Dendritic cell treated with granulocyte-macrophage colony-stimulating factor and Interleukin-4, amounts not matched to agents 40 ng/mL and 50 ng/mL, for 4 days (primary cell): ENCODE results near the gene TSFM.

Source experiments
- H3K27ac Mint-ChIP-seq: one replicate; pipeline ENCODE4 v1.8.0; 2022; ENCODE audit warnings: mild to moderate bottlenecking, mixed read lengths
- H3K27me3 Mint-ChIP-seq: one replicate; pipeline ENCODE4 v1.8.0; 2022; ENCODE audit warnings: mild to moderate bottlenecking, mixed read lengths
- H3K36me3 Mint-ChIP-seq: one replicate; pipeline ENCODE4 v1.8.0; 2022; ENCODE audit warnings: low read depth, mixed read lengths
- H3K4me1 Mint-ChIP-seq: one replicate; pipeline ENCODE4 v1.8.0; 2022; ENCODE audit warnings: low read depth, mixed read lengths
- H3K4me3 Mint-ChIP-seq: one replicate; pipeline ENCODE4 v1.8.0; 2022; ENCODE audit warnings: mild to moderate bottlenecking, moderate library complexity, mixed read lengths
- H3K9me3 Mint-ChIP-seq: one replicate; pipeline ENCODE4 v1.8.0; 2022; ENCODE audit warnings: mixed read lengths
- intact Hi-C: fragments of 100-400 bp; cut with micrococcal nuclease; formaldehyde crosslinking; loops from one replicate; pipeline ENCODE4 v1.15.0; 2022

The TSFM gene

GRCh38 chr12:57763881-57764661 is 18.5 kb upstream of the TSFM start:
- Mint-ChIP-seq H3K36me3 (peaks cover 20% of the 10 kb centered on the region), H3K27ac (no peak overlapping the region), H3K27me3 (peaks cover 55% of the 10 kb centered on the region), H3K4me3 (no peak overlapping the region), H3K9me3 (no peaks in the 10 kb centered on the region), H3K4me1 (peaks cover 70% of the 10 kb centered on the region)
- intact Hi-C loops, result no loop called here

- Mint-ChIP-seq H3K4me1 (peaks cover 70% of the 10 kb centered on the region), H3K9me3 (no peaks in the 10 kb centered on the region), H3K36me3 (peaks cover 20% of the 10 kb centered on the region), H3K27ac (no peak overlapping the region), H3K4me3 (peak overlapping the region; percentile 76), H3K27me3 (peaks cover 55% of the 10 kb centered on the region)
- intact Hi-C loops, result no loop called here
Measured at GRCh38 chr12:57764662-57765002, 18.0 kb upstream of the TSFM start.

GRCh38 chr12:57765003-57765697 is 17.4 kb upstream of the TSFM start:
- Mint-ChIP-seq H3K4me1 (peaks cover 70% of the 10 kb centered on the region), H3K27me3 (peaks cover 55% of the 10 kb centered on the region), H3K36me3 (peaks cover 23% of the 10 kb centered on the region), H3K9me3 (no peaks in the 10 kb centered on the region), H3K27ac (peak overlapping the region; percentile 35), H3K4me3 (peak overlapping the region; percentile 76)
- intact Hi-C loops, result no loop called here

GRCh38 chr12:57765698-57766463 is 16.7 kb upstream of the TSFM start:
- Mint-ChIP-seq H3K27me3 (peaks cover 55% of the 10 kb centered on the region), H3K36me3 (peaks cover 30% of the 10 kb centered on the region), H3K9me3 (no peaks in the 10 kb centered on the region), H3K27ac (peak overlapping the region; percentile 35), H3K4me3 (peak overlapping the region; percentile 76), H3K4me1 (peaks cover 70% of the 10 kb centered on the region)
- intact Hi-C loops, result no loop called here

- Mint-ChIP-seq H3K4me1 (peaks cover 75% of the 10 kb centered on the region), H3K27ac (no peak within 1 kb of the TSS), H3K9me3 (no peaks in the 10 kb centered on the region), H3K36me3 (peaks cover 33% of the 10 kb centered on the region), H3K27me3 (peaks cover 55% of the 10 kb centered on the region), H3K4me3 (peak within 1 kb of the TSS; percentile 66)
- intact Hi-C loops, result no loop called here
Measured at GRCh38 chr12:57766464-57767304, 15.9 kb upstream of the TSFM start, which contains the start of gene CYP27B1. Gene CYP27B1, minus strand, starts transcription at chr12:57767078. Its CDS starts 37 bp downstream, at chr12:57767041.

- peaks cover 78% of the 10 kb centered on the region for H3K4me1 Mint-ChIP-seq
- H3K9me3 Mint-ChIP-seq, result no peaks in the 10 kb centered on the region
- no peak overlapping the region for H3K27ac Mint-ChIP-seq
- H3K4me3 Mint-ChIP-seq, result no peak overlapping the region
- H3K36me3 Mint-ChIP-seq, result peaks cover 38% of the 10 kb centered on the region
- intact Hi-C loops, result no loop called here
- peaks cover 55% of the 10 kb centered on the region for H3K27me3 Mint-ChIP-seq
Measured at GRCh38 chr12:57767305-57767698, 15.3 kb upstream of the TSFM start.

- Mint-ChIP-seq H3K36me3 (peaks cover 44% of the 10 kb centered on the region), H3K4me3 (no peak overlapping the region), H3K27me3 (peaks cover 54% of the 10 kb centered on the region), H3K27ac (no peak overlapping the region), H3K4me1 (peaks cover 80% of the 10 kb centered on the region), H3K9me3 (no peaks in the 10 kb centered on the region)
- intact Hi-C loops, result no loop called here
Measured at GRCh38 chr12:57767876-57768275, 14.7 kb upstream of the TSFM start.

GRCh38 chr12:57769594-57769993 is 13.0 kb upstream of the TSFM start:
- Mint-ChIP-seq H3K4me3 (no peak overlapping the region), H3K4me1 (peaks cover 83% of the 10 kb centered on the region), H3K27ac (no peak overlapping the region), H3K27me3 (peaks cover 37% of the 10 kb centered on the region), H3K9me3 (no peaks in the 10 kb centered on the region), H3K36me3 (peaks cover 47% of the 10 kb centered on the region)
- intact Hi-C loops, result no loop called here

- intact Hi-C loops, result no loop called here
- Mint-ChIP-seq H3K27me3 (peaks cover 26% of the 10 kb centered on the region), H3K27ac (peak overlapping the region; percentile 92), H3K4me1 (peaks cover 81% of the 10 kb centered on the region), H3K4me3 (no peak overlapping the region), H3K36me3 (peaks cover 49% of the 10 kb centered on the region), H3K9me3 (no peaks in the 10 kb centered on the region)
Measured at GRCh38 chr12:57770734-57771133, 11.9 kb upstream of the TSFM start.

GRCh38 chr12:57771236-57771872 is 11.2 kb upstream of the TSFM start:
- Mint-ChIP-seq H3K4me1 (peaks cover 81% of the 10 kb centered on the region), H3K27me3 (peaks cover 20% of the 10 kb centered on the region), H3K27ac (peak overlapping the region; percentile 92), H3K4me3 (peak overlapping the region; percentile 92), H3K9me3 (no peaks in the 10 kb centered on the region), H3K36me3 (peaks cover 55% of the 10 kb centered on the region)
- intact Hi-C loops, result no loop called here

GRCh38 chr12:57771873-57772428 is 10.6 kb upstream of the TSFM start, which contains the start of gene METTL1:
Gene METTL1, minus strand, starts transcription at chr12:57772105. Its CDS starts 22 bp downstream, at chr12:57772083.
- H3K27ac Mint-ChIP-seq, result peak within 1 kb of the TSS; percentile 92
- H3K9me3 Mint-ChIP-seq, result no peaks in the 10 kb centered on the region
- H3K36me3 Mint-ChIP-seq, result peaks cover 61% of the 10 kb centered on the region
- intact Hi-C loops, result loop anchor here (2.0 kb wide), 1 partner anchor 15 kb away; no protein-coding TSS in a partner anchor
- H3K4me3 Mint-ChIP-seq, result peak within 1 kb of the TSS; percentile 92
- peaks cover 14% of the 10 kb centered on the region for H3K27me3 Mint-ChIP-seq
- H3K4me1 Mint-ChIP-seq, result peaks cover 81% of the 10 kb centered on the region

GRCh38 chr12:57772429-57773322 is 9.9 kb upstream of the TSFM start, which contains the start of gene EEF1AKMT3:
Gene EEF1AKMT3, plus strand, starts transcription at chr12:57772614. Its CDS starts 111 bp downstream, at chr12:57772725.
- Mint-ChIP-seq H3K4me3 (peak within 1 kb of the TSS; percentile 92), H3K27me3 (peaks cover 7% of the 10 kb centered on the region), H3K4me1 (peaks cover 81% of the 10 kb centered on the region), H3K36me3 (peaks cover 68% of the 10 kb centered on the region), H3K9me3 (no peaks in the 10 kb centered on the region), H3K27ac (peak within 1 kb of the TSS; percentile 92)
- intact Hi-C loops, result loop anchor here (2.0 kb wide), 1 partner anchor 16 kb away; no protein-coding TSS in a partner anchor
